Fibroblast of mammary gland (primary cell): ENCODE results near the gene FBXO15.

Experiments used
- DNase-seq: peaks from one replicate; pipeline ENCODE4 v3.0.0-alpha.2; 2010; ENCODE audit warnings: low read depth
- H3K4me3 ChIP-seq: 2 replicates; pipeline ENCODE4 v1.5.1; 2011; ENCODE audit warnings: low read depth, mild to moderate bottlenecking, low read length, moderate library complexity; ENCODE audit not compliant: control insufficient read depth
- CTCF ChIP-seq: conservative IDR thresholded peaks from 2 replicates; pipeline ENCODE4 v1.5.1; 2011; ENCODE audit warnings: low read depth, low read length, inconsistent platforms; ENCODE audit not compliant: control insufficient read depth, insufficient read depth

FBXO15 gene

GRCh38 chr18:74147491-74147778, 199 bp downstream of the FBXO15 start:
- TF ChIP-seq CTCF, result no peak
- peak overlapping the region; percentile 89 for H3K4me3 ChIP-seq
- no peak for DNase-seq

- H3K4me3 ChIP-seq, result no peak overlapping the region
- TF ChIP-seq CTCF, result no peak
Observed at GRCh38 chr18:74146756-74147155, 878 bp downstream of the FBXO15 start.

GRCh38 chr18:74142252-74142651, 5.4 kb downstream of the FBXO15 start:
- peak; percentile 49 for DNase-seq
- TF ChIP-seq CTCF, result no peak
- H3K4me3 ChIP-seq, result no peak overlapping the region

More at GRCh38 chr18:74146756-74147155, 878 bp downstream of the FBXO15 start:
- DNase-seq, result no peak

GRCh38 chr18:74141667-74142066, 6.0 kb downstream of the FBXO15 start:
- TF ChIP-seq CTCF, result no peak
- H3K4me3 ChIP-seq, result no peak overlapping the region
- no peak for DNase-seq

- no peak for DNase-seq
- H3K4me3 ChIP-seq, result no peak overlapping the region
- no peak for TF ChIP-seq CTCF
Observed at GRCh38 chr18:74140582-74140981, 7.1 kb downstream of the FBXO15 start.

- no peak for TF ChIP-seq CTCF
- no peak overlapping the region for H3K4me3 ChIP-seq
- peak; percentile 76 for DNase-seq
Observed at GRCh38 chr18:74139888-74140287, 7.7 kb downstream of the FBXO15 start.

- TF ChIP-seq CTCF, result no peak
- no peak for DNase-seq
- no peak overlapping the region for H3K4me3 ChIP-seq
Observed at GRCh38 chr18:74139411-74139810, 8.2 kb downstream of the FBXO15 start.
